BE2C (cell line): Measurements from ENCODE around the gene CTDP1.

Source experiments
- DNase-seq: peaks from one replicate; pipeline ENCODE4 v3.0.0-alpha.2; 2020
- H3K27me3 ChIP-seq: fragments of 250-450 bp; sonication (Bioruptor Pico); 2 replicates; pipeline ENCODE4 v1.5.1; 2020; ENCODE audit warnings: mild to moderate bottlenecking
- H3K36me3 ChIP-seq: fragments of 250-450 bp; sonication (Bioruptor Pico); 2 replicates; pipeline ENCODE4 v1.5.1; 2020; ENCODE audit warnings: mild to moderate bottlenecking
- H3K4me1 ChIP-seq: fragments of 250-450 bp; sonication (Bioruptor Pico); 2 replicates; pipeline ENCODE4 v1.5.1; 2020
- H3K4me3 ChIP-seq: 2 replicates; pipeline ENCODE4 v1.5.1; 2011; ENCODE audit warnings: low read depth, low read length
- H3K9me3 ChIP-seq: fragments of 250-450 bp; sonication (Bioruptor Pico); 2 replicates; pipeline ENCODE4 v1.5.1; 2020
- CTCF ChIP-seq: IDR thresholded peaks from 2 replicates; pipeline ENCODE4 v1.5.1; 2012; ENCODE audit warnings: mild to moderate bottlenecking, low read depth, low read length

Gene CTDP1

DNA sequence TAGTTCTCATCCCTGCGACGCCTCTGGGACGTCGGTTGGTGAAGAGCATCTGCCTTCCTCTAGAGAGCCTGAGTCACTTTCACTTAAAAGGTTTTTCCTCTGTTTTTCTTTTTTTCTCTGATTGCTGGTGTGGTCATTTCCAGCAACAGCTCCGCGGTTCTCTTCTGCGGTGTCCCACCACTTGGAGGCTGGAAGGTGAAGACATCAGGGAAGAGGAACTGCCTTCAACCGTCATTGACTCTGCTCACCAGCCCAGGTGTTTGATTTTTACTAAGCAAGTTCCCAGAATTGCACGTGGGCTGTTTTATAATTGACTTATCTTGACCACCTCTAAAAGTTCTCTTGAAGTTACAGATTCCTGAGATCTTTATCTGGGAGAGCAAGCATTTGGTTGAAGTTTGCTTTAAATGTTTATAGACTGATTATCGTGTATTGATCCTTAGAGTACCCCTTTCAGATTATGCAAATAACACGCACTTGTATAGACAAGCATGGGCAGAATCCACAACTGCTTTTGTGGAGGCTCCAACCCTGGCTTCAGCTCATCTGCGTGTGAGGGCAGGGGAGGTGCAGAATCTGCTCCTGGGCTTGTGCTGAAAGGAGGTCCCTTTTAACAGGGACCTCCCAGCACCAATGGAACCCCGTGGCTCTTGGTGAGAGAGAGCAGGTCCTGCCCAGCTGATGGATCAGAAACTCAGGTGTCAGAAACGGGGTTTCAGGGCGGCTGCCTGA is 3.5 kb downstream of the CTDP1 start:
- no peaks in the 10 kb centered on the region for H3K27me3 ChIP-seq
- no peak overlapping the region for H3K4me3 ChIP-seq
- H3K9me3 ChIP-seq, result no peaks in the 10 kb centered on the region
- no peaks in the 10 kb centered on the region; the same call in 1 of the 2 replicates for H3K4me1 ChIP-seq
- no peaks in the 10 kb centered on the region for H3K36me3 ChIP-seq
- TF ChIP-seq CTCF, result no peak
- no peak for DNase-seq

GRCh38 chr18:79683626-79684282 is 4.2 kb downstream of the CTDP1 start:
- Histone ChIP-seq H3K27me3 (no peaks in the 10 kb centered on the region), H3K4me1 (no peaks in the 10 kb centered on the region), H3K4me3 (no peak overlapping the region), H3K36me3 (no peaks in the 10 kb centered on the region), H3K9me3 (no peaks in the 10 kb centered on the region)
- TF ChIP-seq CTCF, result no peak
- no peak for DNase-seq

DNA sequence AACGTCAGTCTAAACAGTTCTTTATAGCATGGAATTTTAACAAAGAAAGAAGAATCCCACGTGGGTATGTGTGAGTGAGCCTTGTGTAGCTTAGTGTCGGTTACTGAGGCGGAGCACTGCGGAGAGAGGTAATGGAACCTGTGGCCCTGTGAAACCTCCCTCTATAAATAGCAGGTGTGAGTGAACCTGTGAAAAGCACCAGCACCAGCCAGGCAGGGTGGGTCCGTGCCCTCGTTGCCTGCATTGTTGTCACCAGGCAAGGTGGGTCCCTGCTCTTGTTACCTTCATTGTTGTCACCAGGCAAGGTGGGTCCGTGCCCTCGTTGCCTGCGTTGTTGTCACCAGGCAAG is 4.7 kb downstream of the CTDP1 start:
- Histone ChIP-seq H3K9me3 (no peaks in the 10 kb centered on the region), H3K4me1 (no peaks in the 10 kb centered on the region), H3K27me3 (no peaks in the 10 kb centered on the region), H3K4me3 (no peak overlapping the region), H3K36me3 (no peaks in the 10 kb centered on the region)
- no peak for TF ChIP-seq CTCF
- no peak for DNase-seq

DNA sequence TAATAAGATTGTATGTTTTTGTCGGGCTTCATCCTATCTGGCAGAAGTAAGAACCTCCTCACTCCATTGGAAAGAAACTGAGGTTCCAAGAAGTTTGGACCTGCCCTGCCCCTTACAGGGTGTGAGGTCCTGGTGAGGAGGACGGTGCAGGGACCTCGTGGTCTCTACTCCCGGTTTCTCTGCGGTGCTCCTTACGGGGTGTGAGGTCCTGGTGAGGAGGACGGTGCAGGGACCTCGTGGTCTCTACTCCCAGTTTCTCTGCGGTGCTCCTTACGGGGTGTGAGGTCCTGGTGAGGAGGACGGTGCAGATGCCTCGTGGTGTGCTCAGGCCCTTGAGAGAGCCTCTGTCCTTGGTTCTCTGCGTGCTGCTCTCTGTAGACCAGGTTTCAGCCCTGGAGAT is 5.2 kb downstream of the CTDP1 start:
- Histone ChIP-seq H3K36me3 (no peaks in the 10 kb centered on the region), H3K4me3 (no peak overlapping the region), H3K27me3 (no peaks in the 10 kb centered on the region), H3K9me3 (no peaks in the 10 kb centered on the region), H3K4me1 (no peaks in the 10 kb centered on the region)
- TF ChIP-seq CTCF, result no peak
- no peak for DNase-seq

DNA sequence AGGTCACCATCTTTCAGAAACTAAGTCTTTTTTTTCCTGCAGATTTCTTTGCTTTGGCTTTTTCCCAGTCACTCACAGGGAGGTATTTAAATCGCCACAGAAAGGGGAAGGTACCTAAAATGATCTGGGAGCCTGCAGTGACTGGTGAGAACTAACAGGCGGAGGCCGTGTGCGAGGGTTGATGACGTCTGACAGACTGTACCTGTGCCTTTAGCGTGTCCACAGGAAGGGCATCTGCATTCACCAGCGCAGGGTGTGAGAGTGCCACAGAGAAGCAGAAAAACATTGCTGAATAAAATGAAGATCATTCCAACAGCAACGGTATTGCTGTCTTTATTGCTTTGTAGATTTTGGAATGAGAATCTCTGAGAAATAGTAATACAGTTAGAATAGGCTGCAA is 5.7 kb downstream of the CTDP1 start:
- H3K36me3 ChIP-seq, result no peaks in the 10 kb centered on the region
- H3K4me1 ChIP-seq, result no peaks in the 10 kb centered on the region
- H3K9me3 ChIP-seq, result no peaks in the 10 kb centered on the region
- TF ChIP-seq CTCF, result no peak
- H3K27me3 ChIP-seq, result no peaks in the 10 kb centered on the region
- DNase-seq, result no peak
- no peak overlapping the region for H3K4me3 ChIP-seq

- no peak for DNase-seq
Measured at GRCh38 chr18:79685971-79686370, 6.4 kb downstream of the CTDP1 start.

More at GRCh38 chr18:79685971-79686370, 6.4 kb downstream of the CTDP1 start:
- Histone ChIP-seq H3K27me3 (no peaks in the 10 kb centered on the region), H3K4me1 (no peaks in the 10 kb centered on the region), H3K36me3 (no peaks in the 10 kb centered on the region), H3K4me3 (no peak overlapping the region), H3K9me3 (no peaks in the 10 kb centered on the region)
- no peak for TF ChIP-seq CTCF
